Muscle layer of colon (tissue), 2 donors: Measurements from ENCODE around the gene VOPP1.

Experiments used
- H3K27ac ChIP-seq: one replicate; pipeline ENCODE4 v1.7.0; 2013; ENCODE audit warnings: low read depth, mild to moderate bottlenecking, low read length, moderate library complexity
- H3K27me3 ChIP-seq, 2 donors: one replicate each; pipeline ENCODE4 v1.7.0; 2013; ENCODE audit warnings: low read length in 2 of 2, mild to moderate bottlenecking in 2 of 2; ENCODE audit not compliant: insufficient read depth in 2 of 2, control insufficient read depth in 1 of 2
- H3K36me3 ChIP-seq: one replicate; pipeline ENCODE4 v1.7.0; 2013; ENCODE audit warnings: mild to moderate bottlenecking, low read length; ENCODE audit not compliant: insufficient read depth
- H3K4me1 ChIP-seq: one replicate; pipeline ENCODE4 v1.7.0; 2013; ENCODE audit warnings: mild to moderate bottlenecking, low read length; ENCODE audit not compliant: insufficient read depth
- H3K4me3 ChIP-seq, 2 donors: one replicate each; pipeline ENCODE4 v1.7.0; 2013; ENCODE audit warnings: low read length in 2 of 2, low read depth in 1 of 2, mild to moderate bottlenecking in 1 of 2, moderate library complexity in 1 of 2
- H3K9ac ChIP-seq: one replicate; pipeline ENCODE4 v1.7.0; 2013; ENCODE audit warnings: low read length
- H3K9me3 ChIP-seq: one replicate; pipeline ENCODE4 v1.7.0; 2013; ENCODE audit warnings: mild to moderate bottlenecking, low read length
- donor health status: abdominal sarcoma.
- donor health status: Adenocarcinoma of cecum.

Gene VOPP1

GRCh38 chr7:55502124-55502857 lies 70.0 kb downstream of the VOPP1 start:
- Histone ChIP-seq H3K9ac (no peak overlapping the region), H3K9me3 (no peaks in the 10 kb centered on the region), H3K27me3 (no peaks in the 10 kb centered on the region), H3K27ac (no peak overlapping the region), H3K4me1 (no peaks in the 10 kb centered on the region), H3K4me3 (no peak overlapping the region), H3K36me3 (no peaks in the 10 kb centered on the region)

DNA sequence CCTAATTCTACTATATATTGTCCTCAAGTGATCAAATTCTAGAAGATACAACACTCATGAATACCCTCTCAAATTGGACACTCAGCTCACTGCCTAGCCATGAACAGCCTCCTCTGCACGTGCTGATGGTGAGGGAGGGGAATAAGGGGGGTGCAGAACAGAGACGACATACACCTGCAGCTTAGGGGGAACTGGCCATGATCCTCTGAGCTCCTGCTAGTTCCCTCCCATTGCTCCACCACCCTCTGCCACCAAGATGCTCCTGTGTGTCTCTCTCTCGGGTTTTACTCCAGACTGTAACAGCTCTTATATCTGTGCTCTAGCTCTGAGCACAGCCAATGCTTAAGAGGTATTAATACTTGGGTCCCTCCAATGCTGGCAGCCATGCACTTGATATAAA lies 70.7 kb downstream of the VOPP1 start:
- Histone ChIP-seq H3K9me3 (no peaks in the 10 kb centered on the region), H3K9ac (no peak overlapping the region), H3K27ac (no peak overlapping the region), H3K4me3 (no peak overlapping the region), H3K36me3 (no peaks in the 10 kb centered on the region), H3K4me1 (no peaks in the 10 kb centered on the region), H3K27me3 (no peaks in the 10 kb centered on the region)

GRCh38 chr7:55500117-55500756 lies 72.1 kb downstream of the VOPP1 start:
- no peak overlapping the region for H3K27ac ChIP-seq
- H3K4me1 ChIP-seq, result no peaks in the 10 kb centered on the region

DNA sequence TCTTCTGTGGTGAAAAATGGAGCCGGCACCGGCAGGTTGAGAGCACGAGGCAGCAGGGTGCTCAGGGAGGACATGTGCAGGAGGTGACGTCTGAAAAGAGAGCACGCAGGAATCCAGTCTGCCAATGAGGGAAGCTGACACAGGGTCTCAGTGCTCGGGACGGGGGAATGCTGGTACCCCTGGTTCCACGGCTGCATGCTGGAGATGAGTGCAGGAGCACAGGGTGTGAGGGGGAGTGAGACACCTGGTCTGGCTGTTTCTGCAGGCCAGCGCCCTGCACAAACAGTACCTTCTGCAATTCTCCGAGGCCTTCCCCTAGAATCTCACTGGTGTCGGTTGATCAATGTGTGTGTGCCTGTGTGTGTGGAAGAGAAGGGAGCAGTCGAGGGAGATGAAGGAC lies 72.7 kb downstream of the VOPP1 start:
- Histone ChIP-seq H3K27me3 (no peaks in the 10 kb centered on the region), H3K9ac (no peak overlapping the region), H3K4me3 (no peak overlapping the region), H3K9me3 (no peaks in the 10 kb centered on the region), H3K27ac (no peak overlapping the region), H3K36me3 (no peaks in the 10 kb centered on the region), H3K4me1 (no peaks in the 10 kb centered on the region)

More at GRCh38 chr7:55500117-55500756, 72.1 kb downstream of the VOPP1 start:
- Histone ChIP-seq H3K36me3 (no peaks in the 10 kb centered on the region), H3K9me3 (no peaks in the 10 kb centered on the region), H3K4me3 (no peak overlapping the region), H3K9ac (no peak overlapping the region), H3K27me3 (no peaks in the 10 kb centered on the region)

- Histone ChIP-seq H3K9me3 (no peaks in the 10 kb centered on the region), H3K27ac (no peak overlapping the region), H3K4me3 (no peak overlapping the region), H3K36me3 (no peaks in the 10 kb centered on the region), H3K4me1 (no peaks in the 10 kb centered on the region), H3K9ac (no peak overlapping the region), H3K27me3 (no peaks in the 10 kb centered on the region)
Observed at GRCh38 chr7:55498770-55499169, 73.5 kb downstream of the VOPP1 start.

DNA sequence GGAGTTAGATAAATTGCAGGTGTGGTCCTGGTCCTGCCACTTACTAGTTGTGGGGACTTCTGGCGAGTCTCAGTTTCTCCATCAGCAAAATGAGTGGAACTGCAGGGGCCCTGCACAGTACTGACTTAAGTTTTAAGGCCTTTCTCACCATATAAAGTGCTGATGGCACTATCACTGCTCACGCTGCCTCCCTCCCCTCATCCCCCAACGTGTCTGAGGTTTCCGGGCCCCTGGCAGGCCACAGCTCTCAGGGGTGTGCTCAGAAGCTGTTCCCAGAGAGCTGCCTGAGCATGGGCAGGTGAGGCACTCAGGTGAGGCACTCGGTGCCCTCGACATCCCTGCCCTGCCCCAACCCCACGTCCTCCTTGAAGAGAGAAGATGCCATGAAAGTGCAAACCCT lies 74.2 kb downstream of the VOPP1 start:
- no peak overlapping the region for H3K27ac ChIP-seq
- H3K9me3 ChIP-seq, result no peaks in the 10 kb centered on the region
- no peak overlapping the region for H3K4me3 ChIP-seq
- H3K27me3 ChIP-seq, result no peaks in the 10 kb centered on the region
- H3K4me1 ChIP-seq, result no peaks in the 10 kb centered on the region
- H3K9ac ChIP-seq, result no peak overlapping the region
- H3K36me3 ChIP-seq, result no peaks in the 10 kb centered on the region

- Histone ChIP-seq H3K9ac (no peak overlapping the region), H3K36me3 (no peaks in the 10 kb centered on the region), H3K9me3 (no peaks in the 10 kb centered on the region), H3K4me1 (no peaks in the 10 kb centered on the region), H3K4me3 (no peak overlapping the region), H3K27me3 (no peaks in the 10 kb centered on the region), H3K27ac (no peak overlapping the region)
Observed at GRCh38 chr7:55497521-55497920, 74.8 kb downstream of the VOPP1 start.

- no peak overlapping the region for H3K27ac ChIP-seq
- peaks cover 1% of the 10 kb centered on the region for H3K36me3 ChIP-seq
- no peaks in the 10 kb centered on the region for H3K27me3 ChIP-seq
- H3K4me1 ChIP-seq, result no peaks in the 10 kb centered on the region
- H3K4me3 ChIP-seq, result no peak overlapping the region
- H3K9ac ChIP-seq, result no peak overlapping the region
- no peaks in the 10 kb centered on the region for H3K9me3 ChIP-seq
Observed at GRCh38 chr7:55496906-55497305, 75.4 kb downstream of the VOPP1 start.

DNA sequence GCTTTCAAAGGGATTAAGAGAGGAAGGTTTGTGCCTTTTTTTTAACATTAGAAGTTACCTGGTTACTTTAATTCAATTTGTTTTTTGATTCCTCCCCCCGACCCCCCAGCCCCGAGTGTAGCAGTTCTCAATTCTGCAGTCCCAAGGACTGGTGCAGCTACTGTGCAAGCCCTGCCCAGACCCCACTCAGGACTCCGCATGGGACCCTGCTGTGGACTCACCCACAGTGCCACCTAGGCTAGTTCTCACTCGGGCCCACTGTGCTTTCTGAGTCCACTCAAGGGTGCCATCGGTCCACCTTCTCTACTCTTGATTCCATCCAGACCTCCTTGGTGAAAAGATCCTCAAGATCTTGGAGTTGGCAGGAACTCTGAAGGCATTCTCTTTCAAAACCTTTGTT lies 77.4 kb downstream of the VOPP1 start:
- Histone ChIP-seq H3K27me3 (no peaks in the 10 kb centered on the region), H3K9ac (no peak overlapping the region), H3K4me3 (no peak overlapping the region), H3K9me3 (no peaks in the 10 kb centered on the region), H3K27ac (no peak overlapping the region), H3K36me3 (peaks cover 14% of the 10 kb centered on the region), H3K4me1 (no peaks in the 10 kb centered on the region)

DNA sequence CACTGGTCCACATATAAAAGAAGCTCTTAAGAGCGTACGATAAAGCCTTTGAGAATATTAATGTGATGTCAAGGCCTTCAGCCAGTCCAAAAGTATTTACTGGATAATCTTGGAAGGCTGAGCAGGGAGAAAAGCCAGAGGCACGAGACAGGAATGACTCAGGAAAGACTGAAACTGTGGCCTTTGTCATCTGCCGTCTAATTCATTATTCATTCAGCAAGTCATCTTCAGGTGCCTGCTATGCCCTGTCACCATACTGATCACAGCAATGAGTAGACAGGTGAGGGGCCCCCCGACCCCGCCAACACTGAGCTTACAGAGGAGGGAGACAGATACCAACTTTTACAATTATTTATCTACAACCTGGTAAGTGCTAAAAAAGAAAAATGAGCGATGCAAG lies 78.9 kb downstream of the VOPP1 start:
- H3K9ac ChIP-seq, result no peak overlapping the region
- H3K27ac ChIP-seq, result no peak overlapping the region
- H3K27me3 ChIP-seq, result no peaks in the 10 kb centered on the region
- H3K4me1 ChIP-seq, result no peaks in the 10 kb centered on the region
- peaks cover 27% of the 10 kb centered on the region for H3K36me3 ChIP-seq
- H3K9me3 ChIP-seq, result no peaks in the 10 kb centered on the region
- H3K4me3 ChIP-seq, result no peak overlapping the region

DNA sequence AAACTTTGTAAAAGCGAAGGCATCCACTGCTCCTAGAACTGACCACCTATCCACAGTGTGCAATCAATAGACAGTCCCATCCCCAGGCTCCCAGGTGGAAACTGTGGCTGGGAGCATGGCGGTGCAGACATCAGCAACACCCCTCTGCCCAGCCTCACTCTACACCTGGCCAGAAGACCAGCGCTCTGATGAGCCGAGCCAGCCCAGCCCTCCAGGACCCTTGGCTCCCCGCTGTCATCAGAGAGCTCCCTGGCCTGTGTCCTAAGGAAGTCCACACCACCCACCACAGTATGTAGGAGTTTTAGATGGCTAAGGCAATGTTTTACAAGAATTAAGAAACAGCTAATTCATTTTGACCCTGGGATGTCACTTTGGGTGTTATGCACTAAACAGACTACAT lies 81.0 kb downstream of the VOPP1 start:
- Histone ChIP-seq H3K27ac (no peak overlapping the region), H3K4me3 (no peak overlapping the region), H3K9me3 (no peaks in the 10 kb centered on the region), H3K27me3 (no peaks in the 10 kb centered on the region), H3K36me3 (peaks cover 27% of the 10 kb centered on the region), H3K9ac (no peak overlapping the region), H3K4me1 (no peaks in the 10 kb centered on the region)

GRCh38 chr7:55490099-55490498 lies 82.2 kb downstream of the VOPP1 start:
- no peaks in the 10 kb centered on the region for H3K4me1 ChIP-seq
- no peak overlapping the region for H3K9ac ChIP-seq
- no peak overlapping the region for H3K27ac ChIP-seq
- H3K36me3 ChIP-seq, result peaks cover 27% of the 10 kb centered on the region
- no peaks in the 10 kb centered on the region for H3K9me3 ChIP-seq
- no peaks in the 10 kb centered on the region for H3K27me3 ChIP-seq
- H3K4me3 ChIP-seq, result no peak overlapping the region
